ENCODE measurements around the gene GPR180.

- TF ChIP-seq POLR2AphosphoS5 (IDR thresholded peaks at IDR 0.05) (no peak), CTCF (IDR thresholded peaks at IDR 0.05) (no peak)
Observed at GRCh38 chr13:94656766-94657165, 55.1 kb downstream of the GPR180 start.

Measured in transverse colon (tissue), 4 donors.